IMR-90 (cell line): ENCODE results near the gene CTDSPL. TPM values are rescaled to one million over a fixed set of nuclear protein-coding genes. Genes with fewer than 3 reads are reported as not detected.

ENCODE experiments used
- ATAC-seq: fragments of 200-7000 bp; cut with Tn5 transposase; 2 replicates; pipeline ENCODE4 v1.9.1; 2020; ENCODE audit warnings: low read depth, mild to moderate bottlenecking, moderate library complexity
- BruUV-seq: library from RNA; stranded (reverse); fragments of 400-500 nt; replicated peaks from 2 replicates; lab custom pipeline; 2021; lab: Mats Ljungman, UMichigan
- CTCF ChIA-PET: fragments of 300-600 bp; formaldehyde crosslinking; extraction: SDS; loops from one replicate; lab custom pipeline; 2021; ENCODE audit warnings: antibody characterized with exemption; lab: Yijun Ruan, JAX
- POLR2A ChIA-PET: fragments of 300-600 bp; sonication (Branson Sonifier 250); formaldehyde crosslinking; loops from one replicate; lab custom pipeline; 2022; ENCODE audit warnings: antibody characterized with exemption; ENCODE audit not compliant: unreplicated experiment; lab: Charles Lee
- DNase-seq: peaks from one replicate; pipeline ENCODE4 v3.0.0; 2013
- H2AFZ ChIP-seq: replicated peaks from 2 replicates; pipeline ENCODE3; 2013; ENCODE audit warnings: low read length, mild to moderate bottlenecking; ENCODE audit not compliant: poor library complexity
- H2AK5ac ChIP-seq: 2 replicates; pipeline ENCODE4 v1.6.1; 2013; ENCODE audit warnings: low read depth, low read length, inconsistent platforms
- H2AK9ac ChIP-seq: replicated peaks from 2 replicates; pipeline ENCODE3; 2013; ENCODE audit warnings: mild to moderate bottlenecking, low read depth, low read length, moderate library complexity; ENCODE audit not compliant: poor library complexity
- H2BK120ac ChIP-seq: 2 replicates; pipeline ENCODE4 v1.6.1; 2013; ENCODE audit warnings: low read depth, low read length, inconsistent platforms
- H2BK15ac ChIP-seq: 3 replicates; pipeline ENCODE4 v1.6.1; 2013; ENCODE audit warnings: low read depth, low read length, inconsistent platforms
- H2BK20ac ChIP-seq: 2 replicates; pipeline ENCODE4 v1.6.1; 2013; ENCODE audit warnings: low read depth, mild to moderate bottlenecking, inconsistent platforms, low read length, moderate library complexity
- H2BK5ac ChIP-seq: 2 replicates; pipeline ENCODE4 v1.6.1; 2013; ENCODE audit warnings: mild to moderate bottlenecking, low read depth, low read length, inconsistent platforms; ENCODE audit not compliant: poor library complexity, severe bottlenecking
- H3K14ac ChIP-seq: replicated peaks from 2 replicates; pipeline ENCODE4 v1.6.1; 2013; ENCODE audit warnings: low read depth, low read length, inconsistent platforms
- H3K18ac ChIP-seq: 2 replicates; pipeline ENCODE4 v1.6.1; 2013; ENCODE audit warnings: low read depth, low read length, control low read depth
- H3K23ac ChIP-seq: 2 replicates; pipeline ENCODE4 v1.6.1; 2013; ENCODE audit warnings: low read depth, low read length, inconsistent platforms
- H3K27ac ChIP-seq: 2 replicates; pipeline ENCODE4 v1.5.1; 2013; ENCODE audit warnings: mild to moderate bottlenecking, control low read depth, low read length; ENCODE audit not compliant: insufficient read depth
- H3K27me3 ChIP-seq: 2 replicates; pipeline ENCODE4 v1.6.1; 2013; ENCODE audit warnings: low read length; ENCODE audit not compliant: control insufficient read depth, insufficient read depth
- H3K36me3 ChIP-seq: 2 replicates; pipeline ENCODE4 v1.6.1; 2013; ENCODE audit warnings: low read length, mixed read lengths; ENCODE audit not compliant: control insufficient read depth, insufficient read depth
- H3K4ac ChIP-seq: 2 replicates; pipeline ENCODE4 v1.6.1; 2013; ENCODE audit warnings: low read depth, low read length, inconsistent platforms
- H3K4me1 ChIP-seq: 2 replicates; pipeline ENCODE4 v1.6.1; 2013; ENCODE audit warnings: low read length, mixed read lengths; ENCODE audit not compliant: control insufficient read depth, insufficient read depth
- H3K4me2 ChIP-seq: 2 replicates; pipeline ENCODE4 v1.6.1; 2013; ENCODE audit warnings: low read depth, mild to moderate bottlenecking, control low read depth, low read length, moderate library complexity
- H3K4me3 ChIP-seq: 2 replicates; pipeline ENCODE4 v1.5.1; 2013; ENCODE audit warnings: low read depth, mild to moderate bottlenecking, control low read depth, low read length, moderate library complexity; ENCODE audit not compliant: insufficient read depth
- H3K56ac ChIP-seq: 2 replicates; pipeline ENCODE4 v1.6.1; 2013; ENCODE audit warnings: low read length, inconsistent platforms; ENCODE audit not compliant: insufficient read depth; ENCODE audit errors: extremely low read depth
- H3K79me1 ChIP-seq, 2 experiments: 2 replicates each; pipeline ENCODE4 v1.6.1; 2013; ENCODE audit warnings: low read length in 2 of 2, inconsistent platforms in 1 of 2, low read depth in 1 of 2
- H3K9ac ChIP-seq: 2 replicates; pipeline ENCODE4 v1.6.1; 2013; ENCODE audit warnings: low read depth, low read length, control low read depth
- H3K9me1 ChIP-seq: 2 replicates; pipeline ENCODE4 v1.6.1; 2013; ENCODE audit warnings: low read length, inconsistent platforms; ENCODE audit not compliant: insufficient read depth
- H3K9me3 ChIP-seq: 2 replicates; pipeline ENCODE4 v1.6.1; 2013; ENCODE audit warnings: low read length; ENCODE audit not compliant: control insufficient read depth, insufficient read depth
- H4K20me1 ChIP-seq: 2 replicates; pipeline ENCODE4 v1.6.1; 2013; ENCODE audit warnings: low read length, inconsistent platforms; ENCODE audit not compliant: insufficient read depth
- H4K5ac ChIP-seq: 2 replicates; pipeline ENCODE4 v1.6.1; 2013; ENCODE audit warnings: mild to moderate bottlenecking, low read depth, low read length, control low read depth
- H4K8ac ChIP-seq, 2 experiments: 2 replicates each; pipeline ENCODE4 v1.6.1; 2013; ENCODE audit warnings: low read depth in 2 of 2, low read length in 2 of 2, control low read depth in 1 of 2, inconsistent platforms in 1 of 2
- H4K91ac ChIP-seq: 2 replicates; pipeline ENCODE4 v1.6.1; 2013; ENCODE audit warnings: low read depth, low read length, inconsistent platforms; ENCODE audit not compliant: insufficient read depth
- BHLHE40 ChIP-seq: fragments of 150-350 bp; IDR thresholded peaks from 2 replicates; pipeline ENCODE4 v1.6.1; 2016; ENCODE audit warnings: mild to moderate bottlenecking, low read depth, low read length
- CEBPB ChIP-seq: IDR thresholded peaks from 2 replicates; pipeline ENCODE4 v1.6.1; 2012; ENCODE audit warnings: low read depth, low read length, improper control_type of control experiment
- CHD1 ChIP-seq: IDR thresholded peaks from 2 replicates; pipeline ENCODE4 v1.6.1; 2012; ENCODE audit warnings: low read depth, low read length, improper control_type of control experiment
- CTCF ChIP-seq: conservative IDR thresholded peaks from 2 replicates; pipeline ENCODE4 v1.5.1; 2012; ENCODE audit warnings: mild to moderate bottlenecking, low read depth, low read length, improper control_type of control experiment
- ELK1 ChIP-seq: fragments of 150-350 bp; IDR thresholded peaks from 2 replicates; pipeline ENCODE4 v1.6.1; 2016; ENCODE audit warnings: low read depth, mild to moderate bottlenecking, low read length, moderate library complexity, borderline replicate concordance
- FOS ChIP-seq: fragments of 150-350 bp; IDR thresholded peaks from 2 replicates; pipeline ENCODE4 v1.6.1; 2016; ENCODE audit warnings: low read depth, low read length
- MAZ ChIP-seq: IDR thresholded peaks from 2 replicates; pipeline ENCODE4 v1.6.1; 2012; ENCODE audit warnings: low read depth, mild to moderate bottlenecking, low read length, improper control_type of control experiment, moderate library complexity, borderline replicate concordance
- NFE2L2 ChIP-seq: fragments of 150-350 bp; IDR thresholded peaks from 2 replicates; pipeline ENCODE4 v1.6.1; 2016; ENCODE audit warnings: low read depth, mild to moderate bottlenecking, low read length
- POLR2A ChIP-seq: IDR thresholded peaks from 2 replicates; pipeline ENCODE4 v1.6.1; 2012; ENCODE audit warnings: mild to moderate bottlenecking, low read depth, low read length
- RAD21 ChIP-seq: IDR thresholded peaks from 2 replicates; pipeline ENCODE4 v1.6.1; 2012; ENCODE audit warnings: low read length, improper control_type of control experiment
- RCOR1 ChIP-seq: IDR thresholded peaks from 2 replicates; pipeline ENCODE4 v1.6.1; 2012; ENCODE audit warnings: mild to moderate bottlenecking, low read length, improper control_type of control experiment; ENCODE audit not compliant: insufficient replicate concordance
- RFX5 ChIP-seq: IDR thresholded peaks from 2 replicates; pipeline ENCODE4 v1.8.0; 2012; ENCODE audit warnings: low read depth, mild to moderate bottlenecking, low read length, moderate library complexity
- USF2 ChIP-seq: fragments of 150-350 bp; IDR thresholded peaks from 2 replicates; pipeline ENCODE4 v1.6.1; 2017; ENCODE audit warnings: mild to moderate bottlenecking, antibody characterized with exemption, low read length, low read depth
- WGBS, 2 experiments: methylation state at CpG; one replicate each; pipeline versions ENCODE4 v1.1.5 to v1.1.7; 2013; ENCODE audit warnings: missing lambda C conversion rate in 2 of 2; ENCODE audit not compliant: insufficient read length in 1 of 2; ENCODE audit errors: extremely low coverage in 2 of 2; 5-methylcytosine and 5-hydroxymethylcytosine counted together
- dilution Hi-C: fragments of 300-500 bp; cut with HindIII; formaldehyde crosslinking; loops from one replicate; pipeline ENCODE4 v1.14.3; 2018; ENCODE audit warnings: low sequenced_read_pairs; ENCODE audit not compliant: unreplicated experiment
- in situ Hi-C: fragments of 300-500 bp; cut with MboI; formaldehyde crosslinking; loops from 3 replicates; pipeline ENCODE4 v1.14.3; 2019; ENCODE audit warnings: low sequenced_read_pairs, inconsistent platforms, mixed read lengths
- intact Hi-C: fragments of 100-400 bp; cut with micrococcal nuclease; formaldehyde crosslinking; loops from 2 replicates; pipeline ENCODE4 v1.10.0; 2022
- polyA plus RNA-seq, 3 experiments: library from polyadenylated mRNA; depleted of rRNA; stranded (reverse); fragments of >200 nt; gene quantifications; 2 replicates each; pipeline ENCODE4 v1.2.3, GENCODE V29; 2012; ENCODE audit warnings: low replicate concordance in 1 of 3
- total RNA-seq: library from RNA; depleted of rRNA; stranded (reverse); fragments of >200 nt; gene quantifications from 2 replicates; pipeline ENCODE4 v1.2.3, GENCODE V29; 2012

CTDSPL gene
- total and polyA plus RNA-seq, 2 of the 4 experiments (the other 2 are of a cell fraction), result 24.5 to 29.0 TPM

GRCh38 chr3:37995652-37996641 is 134.3 kb downstream of the CTDSPL start:
- no peak overlapping the region for H2BK120ac ChIP-seq
- H3K18ac ChIP-seq, result no peak overlapping the region
- no peak overlapping the region for H2BK5ac ChIP-seq
- peaks cover 12% of the 10 kb centered on the region for H3K4me1 ChIP-seq
- no peak overlapping the region for H2BK15ac ChIP-seq
- no peak overlapping the region for H4K5ac ChIP-seq
- H4K91ac ChIP-seq, result no peak overlapping the region
- H3K56ac ChIP-seq, result no peak overlapping the region
- DNase-seq, result no peak
- H2BK20ac ChIP-seq, result no peak overlapping the region
- peaks cover 5% of the 10 kb centered on the region for H3K36me3 ChIP-seq
- H3K9me3 ChIP-seq, result no peaks in the 10 kb centered on the region
- BruUV-seq, result no TSS peak
- intact Hi-C loops, result loop anchor here (1.0 kb wide), 1 partner anchor 141 kb away; no protein-coding TSS in a partner anchor
- H3K4ac ChIP-seq, result no peak overlapping the region; the same call in 1 of the 2 replicates
- dilution Hi-C loops, result no loop called here
- H4K20me1 ChIP-seq, result no peaks in the 10 kb centered on the region
- H3K27me3 ChIP-seq, result no peaks in the 10 kb centered on the region; the same call in 1 of the 2 replicates
- no peak overlapping the region for H3K4me2 ChIP-seq
- whole genome bisulfite sequencing, 2 experiments, result 79% methylated on average over 5 of the region's 10 CpGs; no CpG with 5 or more reads in 1 of the 2 experiments
- POLR2A ChIA-PET, result no interaction called here
- CTCF ChIA-PET, result interaction anchor here (0.5 to 1.7 kb wide), 13 partner anchors 10 to 143 kb away, joined by 3 to 16 read pairs (median 3); no protein-coding TSS in a partner anchor
- ATAC-seq, result no peak
- H4K8ac ChIP-seq, result no peak overlapping the region
- no peak overlapping the region for H3K4me3 ChIP-seq
- H2AFZ ChIP-seq, result no peak overlapping the region
- H2AK9ac ChIP-seq, result no peak overlapping the region
- no peak overlapping the region for H3K14ac ChIP-seq
- peaks cover 15% of the 10 kb centered on the region for H3K9me1 ChIP-seq
- no peak overlapping the region for H3K27ac ChIP-seq
- H3K79me1 ChIP-seq, result peaks cover 3 to 19% of the 10 kb centered on the region in 2 experiments; a peak in 2 of 4 replicates
- in situ Hi-C loops, result no loop called here
- H2AK5ac ChIP-seq, result peak overlapping the region; percentile 57; the same call in 1 of the 2 replicates
- no peak overlapping the region for H3K9ac ChIP-seq
- no peak overlapping the region for H3K23ac ChIP-seq
- TF ChIP-seq RCOR1, result no peak
- TF ChIP-seq RFX5, result no peak
- no peak for TF ChIP-seq USF2
- TF ChIP-seq BHLHE40, result no peak
- no peak for TF ChIP-seq CEBPB
- no peak for TF ChIP-seq CHD1
- TF ChIP-seq ELK1, result no peak
- TF ChIP-seq RAD21, result no peak
- TF ChIP-seq POLR2A, result no peak
- TF ChIP-seq NFE2L2, result no peak
- no peak for TF ChIP-seq MAZ
- TF ChIP-seq FOS, result no peak
- TF ChIP-seq CTCF, result no peak
